Measurements from ENCODE around the gene DCAF15.

The DCAF15 gene

GRCh38 chr19:13981467-13981866 lies 29.2 kb downstream of the DCAF15 start:
- no peak overlapping the region for H3K27ac ChIP-seq
- no peak for TF ChIP-seq ZFX (IDR thresholded peaks at IDR 0.05)
- TF ChIP-seq, protein P1, sequence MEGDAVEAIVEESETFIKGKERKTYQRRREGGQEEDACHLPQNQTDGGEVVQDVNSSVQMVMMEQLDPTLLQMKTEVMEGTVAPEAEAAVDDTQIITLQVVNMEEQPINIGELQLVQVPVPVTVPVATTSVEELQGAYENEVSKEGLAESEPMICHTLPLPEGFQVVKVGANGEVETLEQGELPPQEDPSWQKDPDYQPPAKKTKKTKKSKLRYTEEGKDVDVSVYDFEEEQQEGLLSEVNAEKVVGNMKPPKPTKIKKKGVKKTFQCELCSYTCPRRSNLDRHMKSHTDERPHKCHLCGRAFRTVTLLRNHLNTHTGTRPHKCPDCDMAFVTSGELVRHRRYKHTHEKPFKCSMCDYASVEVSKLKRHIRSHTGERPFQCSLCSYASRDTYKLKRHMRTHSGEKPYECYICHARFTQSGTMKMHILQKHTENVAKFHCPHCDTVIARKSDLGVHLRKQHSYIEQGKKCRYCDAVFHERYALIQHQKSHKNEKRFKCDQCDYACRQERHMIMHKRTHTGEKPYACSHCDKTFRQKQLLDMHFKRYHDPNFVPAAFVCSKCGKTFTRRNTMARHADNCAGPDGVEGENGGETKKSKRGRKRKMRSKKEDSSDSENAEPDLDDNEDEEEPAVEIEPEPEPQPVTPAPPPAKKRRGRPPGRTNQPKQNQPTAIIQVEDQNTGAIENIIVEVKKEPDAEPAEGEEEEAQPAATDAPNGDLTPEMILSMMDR (conservative IDR thresholded peaks at IDR 0.05) = no peak

DNA sequence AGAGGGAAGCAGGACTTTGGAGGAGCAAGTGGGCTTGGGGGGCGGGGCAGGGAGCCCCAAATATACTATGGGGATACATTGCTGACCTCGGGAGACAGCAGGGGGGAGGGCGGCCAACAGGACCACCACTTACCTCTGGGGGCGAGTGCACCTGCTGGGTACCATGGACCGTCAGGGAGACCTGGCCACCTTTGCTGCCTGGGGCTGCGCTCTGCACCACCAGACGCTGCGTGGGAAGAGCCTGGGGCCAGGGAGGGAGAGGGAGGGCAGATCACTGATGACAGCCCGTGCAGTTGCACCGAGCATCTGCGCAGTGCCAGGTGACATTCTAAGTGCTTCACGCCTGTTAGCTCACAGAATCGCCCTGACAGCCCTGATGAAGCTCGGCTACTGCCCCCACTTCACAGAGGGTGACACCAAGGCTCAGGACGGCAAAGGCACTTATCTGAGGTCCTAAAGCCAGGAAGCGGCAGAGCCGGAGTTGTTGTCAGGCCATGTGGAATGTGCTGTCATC lies 29.7 kb downstream of the DCAF15 start:
- H3K27ac ChIP-seq = no peak overlapping the region
- no peak for TF ChIP-seq ZFX (IDR thresholded peaks at IDR 0.05)
- TF ChIP-seq, protein P1 (conservative IDR thresholded peaks at IDR 0.05) = no peak

DNA sequence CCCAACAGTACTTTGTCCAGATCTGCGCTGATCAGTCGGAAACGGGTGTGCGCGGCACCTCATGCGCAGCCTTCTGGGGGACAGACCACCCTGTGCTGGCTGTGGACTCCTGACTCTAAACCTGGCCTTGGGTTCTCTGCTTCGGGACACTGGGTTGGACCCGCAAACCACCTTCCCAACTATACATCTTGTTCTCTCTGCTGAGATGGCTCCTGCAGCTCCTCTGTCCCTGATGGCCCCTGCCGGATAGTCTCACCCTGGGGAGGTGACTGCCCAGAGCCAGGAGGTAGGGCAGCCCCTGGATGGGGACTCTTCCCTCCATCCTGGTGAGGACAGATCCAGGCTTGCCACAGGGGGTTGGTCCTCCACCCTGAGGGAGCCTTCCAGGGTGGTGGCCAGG lies 30.5 kb downstream of the DCAF15 start:
- no peak overlapping the region for H3K27ac ChIP-seq
- TF ChIP-seq, protein P1 (conservative IDR thresholded peaks at IDR 0.05) = no peak
- TF ChIP-seq ZFX (IDR thresholded peaks at IDR 0.05) = no peak

DNA sequence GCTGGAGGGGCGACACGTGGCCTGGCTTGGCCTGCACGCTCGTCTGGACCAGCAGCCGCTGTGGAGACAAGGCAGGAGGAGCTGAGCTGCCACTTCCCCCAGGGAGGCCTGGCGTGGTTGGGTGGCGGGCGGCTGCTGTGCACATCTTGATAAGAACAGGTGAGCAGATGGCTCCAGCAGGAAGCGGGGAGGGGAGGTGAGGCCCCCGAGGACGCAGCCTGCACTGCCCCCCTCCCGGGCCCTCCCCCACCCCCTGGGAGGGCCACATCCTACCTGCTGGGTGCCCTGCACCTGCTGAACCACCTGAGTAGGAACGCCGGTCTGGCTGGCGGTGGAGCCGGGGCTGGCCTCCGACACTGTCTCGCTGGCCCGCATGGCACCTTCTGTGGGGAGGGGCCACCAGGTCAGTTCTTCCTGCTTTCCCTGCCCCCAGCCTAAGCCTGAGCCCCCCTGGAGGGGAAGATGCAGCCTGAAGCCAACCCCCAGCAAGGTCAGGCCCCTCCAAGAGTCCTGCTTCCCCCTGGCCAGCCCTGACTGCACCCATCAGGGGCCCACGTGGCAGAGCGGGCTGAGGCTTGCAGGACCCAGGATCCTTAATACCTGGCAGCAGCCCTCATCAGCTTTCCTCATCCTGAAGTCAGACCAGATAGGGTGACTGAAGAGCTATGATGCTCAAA lies 31.0 kb downstream of the DCAF15 start:
- H3K27ac ChIP-seq = no peak overlapping the region
- TF ChIP-seq, protein P1 (conservative IDR thresholded peaks at IDR 0.05) = no peak
- TF ChIP-seq ZFX (IDR thresholded peaks at IDR 0.05) = no peak

DNA sequence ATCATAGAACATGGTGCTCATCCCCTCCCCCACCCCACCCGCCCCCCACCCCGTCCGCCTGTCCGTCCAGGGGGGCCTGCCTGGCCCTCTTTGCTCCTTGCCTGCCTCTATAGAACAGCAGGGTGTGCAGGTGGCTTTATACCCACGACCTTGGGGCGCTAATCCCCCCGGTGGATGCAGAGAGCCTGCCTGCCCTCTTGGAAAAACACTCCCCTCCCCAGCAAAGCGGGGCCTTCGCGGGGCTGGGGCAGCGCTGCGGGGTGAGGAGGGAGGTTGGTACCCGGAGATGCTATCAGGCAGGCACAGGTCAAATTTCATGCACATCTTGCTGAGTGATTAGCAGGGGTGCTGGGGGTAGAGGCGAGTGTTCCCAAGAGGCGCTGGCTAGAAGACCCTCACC lies 31.9 kb downstream of the DCAF15 start:
- no peak overlapping the region for H3K27ac ChIP-seq
- TF ChIP-seq, protein P1 (conservative IDR thresholded peaks at IDR 0.05) = no peak
- no peak for TF ChIP-seq ZFX (IDR thresholded peaks at IDR 0.05)

GRCh38 chr19:13984875-13985741 lies 32.8 kb downstream of the DCAF15 start:
- peak overlapping the region; percentile 89 for H3K27ac ChIP-seq
- TF ChIP-seq, protein P1 (conservative IDR thresholded peaks at IDR 0.05) = no peak
- no peak for TF ChIP-seq ZFX (IDR thresholded peaks at IDR 0.05)

Data from C4-2B (cell line).